Upper lobe of left lung (tissue), 4 donors: ENCODE data around the gene ASB1.
A peak's percentile ranks its signal among the peaks of the same experiment; 100 is the strongest.

ENCODE experiments used
- CTCF ChIP-seq, 6 experiments: fragments of 450-650 bp in 4 of 6; fragments of 200-600 bp in 2 of 6; sonication (generic) in 2 of 6; IDR thresholded peaks; one replicate each; pipeline ENCODE4 v1.5.1; 2016 to 2019; ENCODE audit warnings: antibody characterized with exemption in 6 of 6
- POLR2A ChIP-seq, 4 donors: fragments of 450-650 bp; IDR thresholded peaks; one replicate each; pipeline ENCODE4 v1.5.1; 2016 to 2017; ENCODE audit warnings: antibody characterized with exemption in 4 of 4, mild to moderate bottlenecking in 2 of 4
- POLR2AphosphoS5 ChIP-seq, 2 donors: sonication (generic); formaldehyde crosslinking; IDR thresholded peaks; one replicate each; pipeline ENCODE4 v1.5.1; 2017; ENCODE audit warnings: antibody characterized with exemption in 2 of 2

GRCh38 chr2:238382381-238382781 is 44.3 kb upstream of the ASB1 start:
- TF ChIP-seq CTCF (IDR thresholded peaks at IDR 0.05) (no peak), POLR2A (IDR thresholded peaks at IDR 0.05) (peak in 1 of 4 donors; percentile 30), POLR2AphosphoS5 (IDR thresholded peaks at IDR 0.05) (peak in 1 of 2 donors; percentile 10)
